Glomerular endothelial cell (primary cell): ENCODE measurements around the gene WDR64. TPM values are rescaled to one million over a fixed set of nuclear protein-coding genes. Genes with fewer than 3 reads are reported as not detected.

ENCODE experiments used
- DNase-seq: peaks from one replicate; pipeline ENCODE4 v3.0.0-alpha.2; 2011; ENCODE audit warnings: low read depth, low spot score; ENCODE audit errors: extremely low read depth
- total RNA-seq: library from RNA; depleted of rRNA; stranded (reverse); fragments of >200 nt; gene quantifications from 2 replicates; pipeline ENCODE4 v1.2.3, GENCODE V29; 2015

Gene WDR64
- total RNA-seq, 1 donor from 2014 or later: not detected

DNA sequence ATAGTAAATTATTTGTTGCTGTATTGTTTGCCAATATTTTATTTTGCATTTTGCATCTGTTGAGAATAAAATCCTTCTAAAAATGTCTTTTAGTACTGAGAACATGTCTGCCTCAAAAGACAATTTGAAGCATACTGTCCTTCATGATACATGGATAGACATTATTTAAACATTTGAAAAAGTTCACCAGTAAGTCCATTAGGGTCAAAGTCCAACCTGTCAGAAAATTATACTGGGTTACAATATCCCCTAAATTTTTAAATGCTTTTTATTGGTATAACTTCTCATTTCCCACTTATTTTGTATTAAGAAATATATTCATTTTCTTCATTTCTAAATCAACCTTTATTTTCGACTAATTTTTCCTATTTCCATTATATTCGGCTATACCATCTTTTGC lies 21.2 kb upstream of the WDR64 start:
- DNase-seq: no peak

- DNase-seq: no peak
These were observed 20.4 kb upstream of the WDR64 start for GRCh38 chr1:241631674-241632073.

- no peak for DNase-seq
These were observed 19.1 kb upstream of the WDR64 start for GRCh38 chr1:241632987-241633386.

- DNase-seq: no peak
These were observed 16.4 kb upstream of the WDR64 start for GRCh38 chr1:241635556-241636152.

GRCh38 chr1:241636291-241636690 lies 15.8 kb upstream of the WDR64 start:
- no peak for DNase-seq

- no peak for DNase-seq
These were observed 15.0 kb upstream of the WDR64 start for GRCh38 chr1:241637046-241637590.

DNA sequence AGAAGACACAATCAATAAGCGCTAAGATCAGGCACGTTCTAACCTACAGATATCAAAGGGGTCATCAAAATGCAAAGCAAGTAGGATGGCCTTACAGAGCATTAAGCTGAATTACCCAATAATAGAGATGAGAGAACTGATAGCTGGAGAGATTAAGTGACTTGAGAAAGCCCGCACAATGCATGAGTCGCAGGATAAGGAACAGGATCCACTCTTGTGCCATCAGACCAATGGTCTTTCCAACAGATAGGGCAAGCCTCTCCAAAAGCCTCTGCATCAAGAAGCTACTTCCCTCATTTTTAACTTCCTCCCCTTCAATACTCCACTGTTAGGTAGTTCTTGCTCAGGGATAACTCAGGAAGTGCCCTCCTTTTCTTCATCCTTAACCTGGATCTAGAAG lies 14.5 kb upstream of the WDR64 start:
- no peak for DNase-seq

DNA sequence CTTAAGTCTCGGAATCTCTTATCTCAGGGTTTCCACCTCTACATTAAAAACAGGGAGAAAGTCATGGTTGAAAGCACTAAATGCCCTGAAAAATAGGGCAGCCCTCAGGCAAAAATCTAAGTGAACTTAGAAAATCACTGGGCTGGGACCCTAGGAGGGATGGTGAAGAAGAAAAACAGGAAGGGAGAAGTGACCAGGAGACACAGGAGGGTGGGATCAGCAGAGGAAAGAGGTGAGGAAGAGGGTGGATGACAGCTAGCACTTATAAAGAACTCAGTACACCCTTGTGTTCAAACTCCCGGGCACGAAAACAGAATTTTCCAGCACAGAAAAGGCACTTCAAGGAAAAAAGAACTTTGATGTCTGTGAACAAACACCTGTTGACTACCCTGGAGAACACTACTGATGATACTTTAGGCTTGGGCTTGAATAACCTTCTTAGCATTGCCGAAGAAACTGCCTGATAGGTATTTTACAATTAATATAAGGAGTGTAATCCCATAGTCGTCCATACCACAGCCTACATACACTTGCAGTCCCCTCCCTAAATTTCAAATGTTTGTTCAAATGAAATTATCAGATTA lies 13.9 kb upstream of the WDR64 start:
- DNase-seq: no peak

- DNase-seq: no peak
These were observed 13.0 kb upstream of the WDR64 start for GRCh38 chr1:241638909-241639622.

- DNase-seq: no peak
These were observed 12.4 kb upstream of the WDR64 start for GRCh38 chr1:241639623-241640148.

GRCh38 chr1:241640149-241640866 lies 11.8 kb upstream of the WDR64 start, which contains the start of the genes CHML and OPN3:
CHML (minus strand) TSS chr1:241640369; CDS start chr1:241635766, 4,603 bp downstream.
OPN3 (minus strand) TSS chr1:241640369; CDS start chr1:241640254, 115 bp downstream.
- no peak for DNase-seq

DNA sequence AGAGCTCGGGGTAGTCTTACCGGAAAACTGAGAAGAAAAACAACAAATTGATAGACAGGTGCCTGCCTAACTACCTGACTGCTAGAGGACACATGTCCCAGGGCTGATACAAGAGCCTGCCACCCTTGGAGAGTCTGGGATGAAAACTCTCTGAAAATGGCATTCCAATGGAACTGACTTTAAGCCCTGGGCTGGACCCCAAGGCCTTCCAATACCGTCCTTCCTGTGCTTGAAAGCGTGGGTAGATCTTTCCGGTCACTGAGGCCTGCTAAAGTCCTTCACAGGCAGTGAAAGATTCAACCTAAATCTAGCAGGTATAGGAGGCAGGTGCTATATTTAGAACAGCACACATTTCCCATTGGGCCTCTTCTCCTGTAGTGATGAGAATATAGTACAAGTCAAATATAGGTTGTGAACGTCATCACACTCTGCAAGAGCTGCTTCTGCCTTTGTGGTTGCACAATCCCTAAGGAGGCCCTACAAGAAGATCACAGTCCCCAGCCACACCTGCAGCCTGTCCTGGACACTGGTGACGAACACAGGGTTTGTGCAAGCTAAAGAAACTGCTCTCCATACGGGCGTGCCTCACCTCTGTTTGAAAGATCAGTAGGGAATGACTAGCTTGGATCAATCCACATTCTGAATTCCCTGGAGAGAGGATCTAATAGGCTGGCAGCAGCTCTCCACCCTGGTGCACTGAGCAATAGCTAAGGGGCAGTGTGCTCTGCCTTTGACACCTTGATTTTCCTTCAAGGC lies 11.0 kb upstream of the WDR64 start:
- no peak for DNase-seq

DNA sequence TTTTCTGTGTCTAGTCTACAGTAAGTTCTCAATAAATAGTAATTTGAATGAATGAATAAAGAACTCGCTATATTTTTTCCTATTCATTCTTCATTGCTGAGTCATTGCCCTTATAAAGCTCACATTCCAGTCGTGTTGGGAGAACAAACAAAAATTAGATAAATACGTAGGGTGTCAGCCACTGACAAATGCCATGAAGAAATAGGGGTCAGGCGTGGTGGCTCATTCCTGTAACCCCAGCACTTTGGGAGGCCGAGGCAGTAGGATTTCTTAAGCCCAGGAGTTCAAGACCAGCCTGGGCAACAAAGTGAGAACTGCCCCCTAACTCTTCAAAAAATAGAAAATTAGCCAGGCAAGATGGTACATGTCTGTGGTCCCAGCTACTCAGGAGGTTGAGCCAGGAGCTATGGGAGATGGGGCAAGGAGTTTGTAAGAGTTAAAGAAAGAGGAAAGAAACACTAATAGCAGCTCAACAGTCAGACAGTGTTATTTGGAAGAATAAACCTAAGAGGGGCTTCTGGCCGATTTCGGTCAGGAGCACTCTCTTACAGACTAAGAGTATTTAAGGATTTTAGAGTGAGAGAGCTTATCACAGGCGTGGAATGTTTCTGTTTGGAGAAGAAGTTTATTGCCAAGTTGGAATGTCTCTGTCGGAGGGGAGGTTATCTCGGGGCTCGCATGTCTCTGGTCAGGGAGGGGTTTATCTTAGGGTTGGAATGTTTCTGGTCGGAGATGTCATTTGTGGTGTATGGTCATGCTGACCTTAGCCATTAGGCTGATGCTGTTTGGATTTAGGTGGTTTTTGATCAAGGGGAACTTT lies 10.1 kb upstream of the WDR64 start:
- no peak for DNase-seq

DNA sequence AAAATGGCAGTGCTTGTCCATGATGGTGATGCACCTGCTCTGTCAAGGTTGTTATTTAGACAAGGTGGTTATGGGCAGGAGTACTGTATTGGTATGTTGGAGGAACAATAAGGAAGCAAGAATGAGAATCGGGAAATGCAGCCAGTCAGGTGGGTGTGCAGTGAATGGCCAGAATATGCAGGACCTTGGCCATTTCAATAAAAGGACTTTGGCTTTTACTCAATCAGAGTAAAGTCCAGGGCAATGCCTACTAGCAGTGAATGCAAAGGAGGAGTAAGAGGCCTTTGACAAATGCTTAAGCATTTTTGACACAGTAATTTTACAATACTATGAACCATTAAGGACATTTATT lies 9.5 kb upstream of the WDR64 start:
- DNase-seq: no peak

GRCh38 chr1:241644259-241644658 lies 7.8 kb upstream of the WDR64 start:
- DNase-seq: no peak

- no peak for DNase-seq
These were observed 6.9 kb upstream of the WDR64 start for GRCh38 chr1:241645199-241645598.

GRCh38 chr1:241646201-241646600 lies 5.9 kb upstream of the WDR64 start:
- DNase-seq: no peak

GRCh38 chr1:241647658-241648057 lies 4.4 kb upstream of the WDR64 start:
- no peak for DNase-seq

DNA sequence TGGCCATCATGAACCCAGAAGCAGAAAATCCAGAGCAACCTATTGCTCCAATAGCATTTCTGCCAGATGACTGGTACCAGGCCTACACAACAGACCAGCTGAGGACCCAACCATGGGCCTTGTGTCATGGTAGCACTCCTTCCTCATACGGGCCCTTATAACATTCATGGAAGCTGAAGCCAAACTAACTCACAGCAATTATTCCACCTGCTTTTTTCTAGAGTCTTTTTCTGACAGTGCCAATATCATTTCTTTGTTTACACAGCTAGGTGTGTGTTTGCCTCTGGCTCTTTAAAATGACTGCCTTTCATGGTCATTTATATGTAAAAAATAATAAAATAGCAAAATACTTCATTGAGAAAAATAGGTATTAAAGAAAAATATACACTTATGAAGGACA lies 3.9 kb upstream of the WDR64 start:
- DNase-seq: no peak
